ENCODE results near the gene HRAS. TPM values are rescaled to one million over a fixed set of nuclear protein-coding genes. Genes with fewer than 3 reads are reported as not detected.

The HRAS gene
- total and polyA plus RNA-seq, 2 of the 13 experiments (the other 11 are each of a cell fraction or from before 2014, with no cell fraction given) = 32.9 to 50.0 TPM

DNA sequence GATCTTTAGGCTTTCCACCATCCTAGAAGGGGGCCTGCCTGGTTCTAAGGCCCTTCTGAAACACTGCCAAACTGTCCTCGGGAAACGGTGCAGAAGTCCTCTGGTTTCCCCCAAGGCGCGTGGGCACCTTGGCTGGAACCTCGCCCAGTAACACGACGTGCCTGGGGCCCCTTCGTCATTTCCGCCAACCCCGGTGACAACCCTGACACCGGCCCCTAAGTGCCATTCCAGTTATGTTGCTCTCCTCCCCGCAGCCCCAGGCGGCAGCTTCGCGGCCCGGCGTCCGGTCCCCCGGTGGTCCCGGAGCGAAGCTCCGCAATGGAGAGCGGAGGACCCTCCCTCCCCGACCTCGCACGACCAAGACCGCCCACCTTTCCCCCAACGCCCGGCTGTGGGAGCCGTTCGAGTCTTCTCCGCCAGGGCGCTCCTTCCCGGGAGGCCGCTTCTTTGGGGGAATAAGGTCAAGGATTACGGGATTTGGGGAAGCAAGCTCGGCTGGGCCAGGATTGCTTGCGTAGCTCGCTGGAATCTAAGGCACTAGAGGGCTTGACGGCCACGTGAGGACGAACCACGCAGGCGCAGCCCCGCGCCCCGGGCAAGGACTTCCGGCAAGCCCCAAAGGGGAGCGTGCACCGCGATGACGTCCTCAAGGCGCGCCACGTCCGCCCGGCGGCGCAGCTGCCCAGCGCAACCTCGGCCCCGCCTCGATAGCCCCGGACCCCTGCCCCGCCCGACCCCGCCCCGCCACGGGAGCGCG, 29.0 kb downstream of the HRAS start (continued):
- TF ChIP-seq FOXJ3 (CRISPR knock-in tag; IDR thresholded peaks at IDR 0.05; ENCODE audit: borderline replicate concordance) = peak; percentile 75
- TF ChIP-seq, protein P1, sequence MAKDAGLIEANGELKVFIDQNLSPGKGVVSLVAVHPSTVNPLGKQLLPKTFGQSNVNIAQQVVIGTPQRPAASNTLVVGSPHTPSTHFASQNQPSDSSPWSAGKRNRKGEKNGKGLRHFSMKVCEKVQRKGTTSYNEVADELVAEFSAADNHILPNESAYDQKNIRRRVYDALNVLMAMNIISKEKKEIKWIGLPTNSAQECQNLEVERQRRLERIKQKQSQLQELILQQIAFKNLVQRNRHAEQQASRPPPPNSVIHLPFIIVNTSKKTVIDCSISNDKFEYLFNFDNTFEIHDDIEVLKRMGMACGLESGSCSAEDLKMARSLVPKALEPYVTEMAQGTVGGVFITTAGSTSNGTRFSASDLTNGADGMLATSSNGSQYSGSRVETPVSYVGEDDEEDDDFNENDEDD (CRISPR knock-in tag; IDR thresholded peaks at IDR 0.05; ENCODE audit: borderline replicate concordance) = no peak; the same call in none of the 2 replicates
- no peak for TF ChIP-seq KLF16 (CRISPR knock-in tag; IDR thresholded peaks at IDR 0.05)
- TF ChIP-seq HNRNPUL1 (IDR thresholded peaks at IDR 0.05; ENCODE audit: low read depth, low read length) = no peak
- peak; percentile 87; the same call in 1 of the 2 replicates for TF ChIP-seq SMAD1 (CRISPR knock-in tag; IDR thresholded peaks at IDR 0.05; ENCODE audit: borderline replicate concordance, low read depth)
- TF ChIP-seq TP53 (CRISPR knock-in tag; conservative IDR thresholded peaks at IDR 0.05) = 0 out of 2 replicates have a peak, but pooled peaks have one; percentile 48
- TF ChIP-seq MXD4 (CRISPR knock-in tag; IDR thresholded peaks at IDR 0.05) = peak; percentile 95
- TF ChIP-seq, protein P2, sequence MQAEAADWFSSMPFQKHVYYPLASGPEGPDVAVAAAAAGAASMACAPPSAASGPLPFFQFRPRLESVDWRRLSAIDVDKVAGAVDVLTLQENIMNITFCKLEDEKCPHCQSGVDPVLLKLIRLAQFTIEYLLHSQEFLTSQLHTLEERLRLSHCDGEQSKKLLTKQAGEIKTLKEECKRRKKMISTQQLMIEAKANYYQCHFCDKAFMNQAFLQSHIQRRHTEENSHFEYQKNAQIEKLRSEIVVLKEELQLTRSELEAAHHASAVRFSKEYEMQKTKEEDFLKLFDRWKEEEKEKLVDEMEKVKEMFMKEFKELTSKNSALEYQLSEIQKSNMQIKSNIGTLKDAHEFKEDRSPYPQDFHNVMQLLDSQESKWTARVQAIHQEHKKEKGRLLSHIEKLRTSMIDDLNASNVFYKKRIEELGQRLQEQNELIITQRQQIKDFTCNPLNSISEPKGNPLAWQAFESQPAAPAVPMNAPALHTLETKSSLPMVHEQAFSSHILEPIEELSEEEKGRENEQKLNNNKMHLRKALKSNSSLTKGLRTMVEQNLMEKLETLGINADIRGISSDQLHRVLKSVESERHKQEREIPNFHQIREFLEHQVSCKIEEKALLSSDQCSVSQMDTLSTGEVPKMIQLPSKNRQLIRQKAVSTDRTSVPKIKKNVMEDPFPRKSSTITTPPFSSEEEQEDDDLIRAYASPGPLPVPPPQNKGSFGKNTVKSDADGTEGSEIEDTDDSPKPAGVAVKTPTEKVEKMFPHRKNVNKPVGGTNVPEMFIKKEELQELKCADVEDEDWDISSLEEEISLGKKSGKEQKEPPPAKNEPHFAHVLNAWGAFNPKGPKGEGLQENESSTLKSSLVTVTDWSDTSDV (CRISPR knock-in tag; IDR thresholded peaks at IDR 0.05) = no peak
- TF ChIP-seq ZNF205 (CRISPR knock-in tag; IDR thresholded peaks at IDR 0.05) = peak; percentile 70; the same call in 1 of the 2 replicates
- TF ChIP-seq ZNF713 (CRISPR knock-in tag; IDR thresholded peaks at IDR 0.05) = no peak
- TF ChIP-seq HOXA9 (CRISPR knock-in tag; IDR thresholded peaks at IDR 0.05; ENCODE audit: borderline replicate concordance) = no peak
- no peak for TF ChIP-seq HHEX (CRISPR knock-in tag; IDR thresholded peaks at IDR 0.05)
- TF ChIP-seq ZNF772 (CRISPR knock-in tag; IDR thresholded peaks at IDR 0.05) = peak; percentile 87; the same call in 1 of the 2 replicates
- TF ChIP-seq SSRP1 (CRISPR knock-in tag; IDR thresholded peaks at IDR 0.05) = peak; percentile 12; the same call in 1 of the 2 replicates
- TF ChIP-seq CHD2 (IDR thresholded peaks at IDR 0.05; ENCODE audit: low read depth, low read length) = no peak
- TF ChIP-seq ZIK1 (CRISPR knock-in tag; IDR thresholded peaks at IDR 0.05; ENCODE audit: borderline replicate concordance, low read depth) = peak; percentile 75
- TF ChIP-seq, protein P3, sequence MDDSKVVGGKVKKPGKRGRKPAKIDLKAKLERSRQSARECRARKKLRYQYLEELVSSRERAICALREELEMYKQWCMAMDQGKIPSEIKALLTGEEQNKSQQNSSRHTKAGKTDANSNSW (CRISPR knock-in tag; IDR thresholded peaks at IDR 0.05; ENCODE audit: borderline replicate concordance) = peak; percentile 13; the same call in 1 of the 2 replicates
- peak; percentile 60 to 61; a peak in 3 of 4 replicates for TF ChIP-seq POLR2A (IDR thresholded peaks at IDR 0.05; ENCODE audit: insufficient read depth in 1 of 2, low read depth in 2 of 2, low read length in 2 of 2)
- peak; percentile 83 for TF ChIP-seq CREM (IDR thresholded peaks at IDR 0.05)
- TF ChIP-seq CREM (CRISPR knock-in tag; IDR thresholded peaks at IDR 0.05) = peak; percentile 69; the same call in 1 of the 2 replicates
- TF ChIP-seq, protein P4, sequence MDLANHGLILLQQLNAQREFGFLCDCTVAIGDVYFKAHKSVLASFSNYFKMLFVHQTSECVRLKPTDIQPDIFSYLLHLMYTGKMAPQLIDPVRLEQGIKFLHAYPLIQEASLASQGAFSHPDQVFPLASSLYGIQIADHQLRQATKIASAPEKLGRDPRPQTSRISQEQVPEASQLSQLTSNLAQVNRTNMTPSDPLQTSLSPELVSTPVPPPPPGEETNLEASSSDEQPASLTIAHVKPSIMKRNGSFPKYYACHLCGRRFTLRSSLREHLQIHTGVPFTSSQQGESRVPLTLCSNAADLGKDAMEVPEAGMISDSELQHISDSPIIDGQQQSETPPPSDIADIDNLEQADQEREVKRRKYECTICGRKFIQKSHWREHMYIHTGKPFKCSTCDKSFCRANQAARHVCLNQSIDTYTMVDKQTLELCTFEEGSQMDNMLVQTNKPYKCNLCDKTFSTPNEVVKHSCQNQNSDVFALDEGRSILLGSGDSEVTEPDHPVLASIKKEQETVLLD (CRISPR knock-in tag; IDR thresholded peaks at IDR 0.05; ENCODE audit: low read depth) = peak; percentile 79
- TF ChIP-seq ZNF615 (CRISPR knock-in tag; IDR thresholded peaks at IDR 0.05; ENCODE audit: borderline replicate concordance) = no peak
- peak; percentile 73; the same call in 1 of the 2 replicates for TF ChIP-seq POLR2AphosphoS2 (IDR thresholded peaks at IDR 0.05; ENCODE audit: low read depth, low read length)
- 0 out of 2 replicates have a peak, but pooled peaks have one; percentile 32 for TF ChIP-seq ZSCAN29 (CRISPR knock-in tag; conservative IDR thresholded peaks at IDR 0.05)
- TF ChIP-seq CENPT (CRISPR knock-in tag; IDR thresholded peaks at IDR 0.05; ENCODE audit: low read depth) = no peak; the same call in 1 of the 2 replicates
- peak; percentile 19 for TF ChIP-seq TEAD3 (CRISPR knock-in tag; optimal IDR thresholded peaks at IDR 0.05; ENCODE audit: borderline replicate concordance)
